Measurements from ENCODE around the gene ABTB1. TPM values are rescaled to one million over a fixed set of nuclear protein-coding genes. Genes with fewer than 3 reads are reported as not detected.

Gene ABTB1
- total RNA-seq, 2 experiments from 2014 or later, result 63.4 to 65.5 TPM

- no peak overlapping the region for H3K4me3 Mint-ChIP-seq
- no peaks in the 10 kb centered on the region for H3K4me1 Mint-ChIP-seq
- H3K27ac Mint-ChIP-seq, result no peak overlapping the region
- no peaks in the 10 kb centered on the region for H3K9me3 Mint-ChIP-seq
- no peak for ATAC-seq (ENCODE audit: low read depth)
- H3K36me3 Mint-ChIP-seq, result no peaks in the 10 kb centered on the region
- DNase-seq, result no peak
- peaks cover 6% of the 10 kb centered on the region for H3K27me3 Mint-ChIP-seq
- POLR2A ChIA-PET, result no interaction called here
Observed at GRCh38 chr3:127720985-127721935, 48.5 kb downstream of the ABTB1 start.

GRCh38 chr3:127722091-127722784 is 49.5 kb downstream of the ABTB1 start:
- ATAC-seq (ENCODE audit: low read depth) (no peak), DNase-seq (no peak)
- Mint-ChIP-seq H3K4me1 (no peaks in the 10 kb centered on the region), H3K27ac (no peak overlapping the region), H3K27me3 (peaks cover 9% of the 10 kb centered on the region), H3K4me3 (no peak overlapping the region), H3K9me3 (no peaks in the 10 kb centered on the region), H3K36me3 (no peaks in the 10 kb centered on the region)
- POLR2A ChIA-PET, result no interaction called here

GRCh38 chr3:127723011-127723567 is 50.3 kb downstream of the ABTB1 start:
- Mint-ChIP-seq H3K36me3 (no peaks in the 10 kb centered on the region), H3K4me1 (no peaks in the 10 kb centered on the region), H3K9me3 (no peaks in the 10 kb centered on the region), H3K27ac (no peak overlapping the region), H3K27me3 (peaks cover 9% of the 10 kb centered on the region), H3K4me3 (no peak overlapping the region)
- POLR2A ChIA-PET, result no interaction called here
- DNase-seq (no peak), ATAC-seq (ENCODE audit: low read depth) (no peak)

- Mint-ChIP-seq H3K27me3 (peaks cover 9% of the 10 kb centered on the region), H3K4me3 (no peak overlapping the region), H3K4me1 (no peaks in the 10 kb centered on the region), H3K36me3 (no peaks in the 10 kb centered on the region), H3K9me3 (no peaks in the 10 kb centered on the region), H3K27ac (no peak overlapping the region)
- no peak for ATAC-seq (ENCODE audit: low read depth)
- no peak for DNase-seq
- POLR2A ChIA-PET, result no interaction called here
Observed at GRCh38 chr3:127726894-127727293, 54.1 kb downstream of the ABTB1 start.

- Mint-ChIP-seq H3K27ac (no peak overlapping the region), H3K4me3 (no peak overlapping the region), H3K36me3 (no peaks in the 10 kb centered on the region), H3K4me1 (no peaks in the 10 kb centered on the region), H3K27me3 (peaks cover 14% of the 10 kb centered on the region), H3K9me3 (no peaks in the 10 kb centered on the region)
- POLR2A ChIA-PET, result no interaction called here
- DNase-seq, result no peak
- no peak for ATAC-seq (ENCODE audit: low read depth)
Observed at GRCh38 chr3:127728417-127729015, 55.8 kb downstream of the ABTB1 start.

- ATAC-seq (ENCODE audit: low read depth) (no peak), DNase-seq (no peak)
- no peak overlapping the region for H3K27ac Mint-ChIP-seq
- H3K27me3 Mint-ChIP-seq, result peaks cover 19% of the 10 kb centered on the region
- H3K4me3 Mint-ChIP-seq, result no peak overlapping the region
- no peaks in the 10 kb centered on the region for H3K9me3 Mint-ChIP-seq
- POLR2A ChIA-PET, result no interaction called here
- no peaks in the 10 kb centered on the region for H3K36me3 Mint-ChIP-seq
- peaks cover under 1% of the 10 kb centered on the region for H3K4me1 Mint-ChIP-seq
Observed at GRCh38 chr3:127729556-127730056, 56.9 kb downstream of the ABTB1 start.

- H3K4me3 Mint-ChIP-seq, result no peak overlapping the region
- H3K27ac Mint-ChIP-seq, result no peak overlapping the region
- ATAC-seq (ENCODE audit: low read depth) (no peak), DNase-seq (no peak)
- POLR2A ChIA-PET, result no interaction called here
- no peaks in the 10 kb centered on the region for H3K9me3 Mint-ChIP-seq
- peaks cover 23% of the 10 kb centered on the region for H3K27me3 Mint-ChIP-seq
- no peaks in the 10 kb centered on the region for H3K36me3 Mint-ChIP-seq
- H3K4me1 Mint-ChIP-seq, result peaks cover 4% of the 10 kb centered on the region
Observed at GRCh38 chr3:127730171-127730570, 57.4 kb downstream of the ABTB1 start.

Other genes with a start within 250 kb of the ABTB1 start
- 10 to 100 TPM; 33.6 to 33.9 TPM for gene TPRA1, start 82.2 kb upstream of the ABTB1 start, total RNA-seq
- gene MCM2, start 74.5 kb upstream of the ABTB1 start, total RNA-seq, result 100 to 1,000 TPM; 131 to 140 TPM
- gene PODXL2, start 43.8 kb upstream of the ABTB1 start, total RNA-seq, result 1 to 10 TPM; 2.2 TPM
- 1 to 10 TPM; 2.1 to 3.6 TPM for gene MGLL, start 149.6 kb downstream of the ABTB1 start, total RNA-seq
- not detected for gene KBTBD12, start 242.3 kb downstream of the ABTB1 start, total RNA-seq